A549 (cell line): Measurements from ENCODE around the gene MPRIP. TPM values are rescaled to one million over a fixed set of nuclear protein-coding genes. Genes with fewer than 3 reads are reported as not detected.

Source experiments
- ATAC-seq, 2 experiments: fragments of 200-7000 bp in 1 of 2; fragments of >200 bp in 1 of 2; cut with Nextera tagmentation in 1 of 2; cut with Tn5 transposase in 1 of 2; 3 replicates each; pipeline versions ENCODE4 v1.8.0 to v1.9.1; 2018 to 2020; ENCODE audit warnings: mild to moderate bottlenecking in 1 of 2, moderate library complexity in 1 of 2
- CTCF ChIA-PET: fragments of 300-600 bp; sonication (Branson Sonifier 250); formaldehyde crosslinking; extraction: SDS; loops from one replicate; lab custom pipeline; 2021; ENCODE audit warnings: antibody characterized with exemption, inconsistent platforms; lab: Yijun Ruan, JAX
- POLR2A ChIA-PET: fragments of 350-600 bp; formaldehyde crosslinking; extraction: SDS; loops from one replicate; lab custom pipeline; 2021; ENCODE audit warnings: antibody characterized with exemption, inconsistent platforms; lab: Yijun Ruan, JAX
- DNase-seq, 2 experiments: peaks; one replicate each; pipeline versions ENCODE4 v3.0.0 to v3.0.0-alpha.2; 2011 to 2016; ENCODE audit warnings: low read depth in 1 of 2, low spot score in 1 of 2
- FAIRE-seq: peaks from 2 replicates; lab custom pipeline; 2011; peaks lifted over from hg19 to GRCh38; lab: Jason Lieb, UNC
- H3K27ac ChIP-seq, 2 experiments: fragments of >200 bp; sonication (Bioruptor Twin); formaldehyde crosslinking; 3 replicates each; pipeline ENCODE4 v1.5.1; 2016 to 2017
- H3K4me1 ChIP-seq: fragments of >200 bp; sonication (Bioruptor Twin); formaldehyde crosslinking; 3 replicates; pipeline ENCODE4 v1.6.1; 2016
- H3K4me2 ChIP-seq: fragments of >200 bp; sonication (Bioruptor Twin); formaldehyde crosslinking; 3 replicates; pipeline ENCODE4 v1.6.1; 2016
- H3K4me3 ChIP-seq: fragments of >200 bp; sonication (Bioruptor Twin); formaldehyde crosslinking; 3 replicates; pipeline ENCODE4 v1.5.1; 2016
- H3K9me3 ChIP-seq: fragments of >200 bp; sonication (Bioruptor Twin); formaldehyde crosslinking; 3 replicates; pipeline ENCODE4 v1.6.1; 2016
- BHLHE40 ChIP-seq: IDR thresholded peaks from 2 replicates; pipeline ENCODE4 v1.6.1; 2012; ENCODE audit warnings: low read depth, low read length, inconsistent platforms
- CBX2 ChIP-seq: fragments of 200-600 bp; sonication (generic); IDR thresholded peaks from 2 replicates; pipeline ENCODE4 v1.6.1; 2016; ENCODE audit warnings: low read depth, mild to moderate bottlenecking, borderline replicate concordance
- CEBPB ChIP-seq, 2 experiments: fragments of >200 bp in 1 of 2; sonication (Bioruptor Twin) in 1 of 2; formaldehyde crosslinking in 1 of 2; IDR thresholded peaks; 2 replicates each; pipeline ENCODE4 v1.6.1; 2012 to 2016
- CHD2 ChIP-seq: fragments of 150-350 bp; IDR thresholded peaks from 2 replicates; pipeline ENCODE4 v1.6.1; 2014; ENCODE audit warnings: low read length; ENCODE audit not compliant: partially characterized antibody
- EHF ChIP-seq: fragments of 250-450 bp; sonication (Bioruptor Pico); IDR thresholded peaks from 2 replicates; pipeline ENCODE4 v1.5.0; 2020; ENCODE audit warnings: mild to moderate bottlenecking
- EP300 ChIP-seq, 2 experiments: fragments of >200 bp; sonication (Bioruptor Twin); formaldehyde crosslinking; IDR thresholded peaks; 2 replicates in 1 of 2; 3 replicates in 1 of 2; pipeline ENCODE4 v1.6.1; 2016 to 2017
- ESRRA ChIP-seq: fragments of 150-350 bp; IDR thresholded peaks from 2 replicates; pipeline ENCODE4 v1.6.1; 2014; ENCODE audit warnings: mild to moderate bottlenecking, low read length, borderline replicate concordance
- FOSB ChIP-seq: fragments of 250-450 bp; sonication (Bioruptor Pico); IDR thresholded peaks from 2 replicates; pipeline ENCODE4 v1.5.0; 2020; ENCODE audit warnings: mild to moderate bottlenecking, moderate library complexity
- FOSL2 ChIP-seq, 2 experiments: fragments of 450-650 bp in 1 of 2; fragments of >200 bp in 1 of 2; sonication (Bioruptor Twin) in 1 of 2; formaldehyde crosslinking; IDR thresholded peaks; 2 replicates each; pipeline versions ENCODE4 v1.5.0 to v1.6.1; 2016 to 2020; ENCODE audit warnings: mild to moderate bottlenecking in 1 of 2, moderate library complexity in 1 of 2
- FOXS1 ChIP-seq: fragments of 250-450 bp; sonication (Bioruptor Pico); IDR thresholded peaks from 2 replicates; pipeline ENCODE4 v1.5.0; 2020; ENCODE audit warnings: mild to moderate bottlenecking, moderate library complexity
- GATA3 ChIP-seq: IDR thresholded peaks from 2 replicates; pipeline ENCODE4 v1.6.1; 2012; ENCODE audit warnings: borderline replicate concordance
- HOXA7 ChIP-seq: fragments of 250-450 bp; sonication (Bioruptor Pico); IDR thresholded peaks from 2 replicates; pipeline ENCODE4 v1.5.0; 2020; ENCODE audit warnings: mild to moderate bottlenecking, moderate library complexity
- HOXB13 ChIP-seq: fragments of 250-450 bp; sonication (Bioruptor Pico); IDR thresholded peaks from 2 replicates; pipeline ENCODE4 v1.5.0; 2020; ENCODE audit warnings: low read depth, mild to moderate bottlenecking, moderate library complexity
- JUN ChIP-seq, 2 experiments: fragments of >200 bp; sonication (Bioruptor Twin); formaldehyde crosslinking; IDR thresholded peaks; 2 replicates in 1 of 2; 3 replicates in 1 of 2; pipeline ENCODE4 v1.6.1; 2016 to 2017
- KDM1A ChIP-seq: fragments of 200-600 bp; sonication (generic); IDR thresholded peaks from 2 replicates; pipeline ENCODE4 v1.6.1; 2016; ENCODE audit warnings: low read depth, mild to moderate bottlenecking
- KDM5A ChIP-seq: fragments of 200-600 bp; sonication (generic); IDR thresholded peaks from 2 replicates; pipeline ENCODE4 v1.6.1; 2016; ENCODE audit warnings: antibody characterized with exemption, mild to moderate bottlenecking
- NFE2L2 ChIP-seq: fragments of 150-350 bp; conservative IDR thresholded peaks from 2 replicates; pipeline ENCODE4 v1.6.1; 2014; ENCODE audit warnings: low read length
- NPAS2 ChIP-seq: fragments of 250-450 bp; sonication (Bioruptor Pico); IDR thresholded peaks from 2 replicates; pipeline ENCODE4 v1.8.0; 2022; ENCODE audit warnings: mild to moderate bottlenecking, moderate library complexity, borderline replicate concordance
- POLR2A ChIP-seq: IDR thresholded peaks from 2 replicates; pipeline ENCODE4 v1.6.1; 2012; ENCODE audit warnings: mild to moderate bottlenecking, low read length
- RNF2 ChIP-seq: fragments of 200-600 bp; sonication (generic); IDR thresholded peaks from 2 replicates; pipeline ENCODE4 v1.6.1; 2016; ENCODE audit warnings: low read depth, mild to moderate bottlenecking, antibody characterized with exemption, moderate library complexity, borderline replicate concordance
- TP53 ChIP-seq: fragments of 250-450 bp; sonication (Bioruptor Pico); IDR thresholded peaks from 2 replicates; pipeline ENCODE4 v1.5.0; 2021; ENCODE audit warnings: mild to moderate bottlenecking, moderate library complexity
- WGBS: methylation state at CpG from one replicate; pipeline ENCODE4 v1.1.6; 2017; ENCODE audit errors: missing lambda C conversion rate; 5-methylcytosine and 5-hydroxymethylcytosine counted together
- polyA plus RNA-seq, 4 experiments: library from polyadenylated mRNA; depleted of rRNA in 3 of 4; stranded (reverse); fragments of >200 nt; fragmentation: RNase III in 1 of 4; extraction: RNeasy Plus Mini Kit Qiagen cat#74134 plus additional on column Dnase treatment in 1 of 4; gene quantifications; 2 replicates in 3 of 4; 3 replicates in 1 of 4; pipeline ENCODE4 v1.2.3, GENCODE V29; 2011 to 2017
- TF ChIP-seq, protein P1 (sequence below): IDR thresholded peaks from 2 replicates; pipeline ENCODE4 v1.6.1; 2012; ENCODE audit warnings: low read depth, borderline replicate concordance
- TF ChIP-seq, protein P2 (sequence below): fragments of 150-350 bp; IDR thresholded peaks from 2 replicates; pipeline ENCODE4 v1.6.1; 2014; ENCODE audit warnings: low read depth, mild to moderate bottlenecking, low read length
- TF ChIP-seq, protein P3 (sequence below): IDR thresholded peaks from 2 replicates; pipeline ENCODE4 v1.6.1; 2012
- TF ChIP-seq, protein P4 (sequence below): fragments of 200-600 bp; sonication (generic); IDR thresholded peaks from 2 replicates; pipeline ENCODE4 v1.6.1; 2016; ENCODE audit warnings: antibody characterized with exemption, mild to moderate bottlenecking, moderate library complexity
- TF ChIP-seq, protein P5 (sequence below): fragments of >200 bp; sonication (Bioruptor Twin); formaldehyde crosslinking; IDR thresholded peaks from 3 replicates; pipeline ENCODE4 v1.6.1; 2016

MPRIP gene
- polyA plus RNA-seq, 2 of the 4 experiments (the other 2 are of a cell fraction): 147 to 228 TPM

DNA sequence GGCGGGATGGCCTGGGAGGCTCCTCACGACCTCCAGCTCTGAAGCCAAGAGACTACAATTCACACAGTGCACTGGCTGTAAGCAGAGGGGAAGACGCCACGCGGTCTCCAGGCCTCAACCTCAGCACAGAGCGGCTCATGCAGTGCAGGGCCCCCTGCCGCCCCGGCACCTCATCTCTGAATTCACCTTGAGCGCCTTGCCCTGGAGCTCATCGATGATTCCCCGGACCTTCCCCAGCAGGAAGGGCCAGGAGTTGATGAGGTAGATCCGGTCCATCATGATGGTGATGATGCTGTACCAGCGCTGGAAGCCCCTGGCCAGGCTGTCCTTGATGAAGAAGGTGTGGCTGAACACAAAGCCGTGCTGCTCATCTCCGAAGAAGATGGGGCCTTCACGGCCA is 181.5 kb downstream of the MPRIP start:
- FAIRE-seq (no peak), DNase-seq (no peak), ATAC-seq (no peak; a peak in 1 of 6 replicates)
- WGBS: 93% methylated on average over 16 of the region's 16 CpGs
- ChIA-PET POLR2A (no interaction called here), CTCF (interaction anchor here (0.9 to 2.2 kb wide), 3 partner anchors 8 to 15 kb away, joined by 3 to 10 read pairs (median 4); no protein-coding TSS in a partner anchor)
- TF ChIP-seq NPAS2 (no peak), KDM5A (no peak), JUN (IDR thresholded peaks at IDR 0.05) (no peak), EP300 (IDR thresholded peaks at IDR 0.05) (no peak), ESRRA (no peak), CHD2 (no peak), RNF2 (no peak), BHLHE40 (no peak), FOSB (CRISPR knock-in tag) (no peak), KDM1A (no peak), CBX2 (no peak), TP53 (no peak), HOXB13 (no peak), HOXA7 (no peak), NFE2L2 (no peak)
- TF ChIP-seq, protein P1, sequence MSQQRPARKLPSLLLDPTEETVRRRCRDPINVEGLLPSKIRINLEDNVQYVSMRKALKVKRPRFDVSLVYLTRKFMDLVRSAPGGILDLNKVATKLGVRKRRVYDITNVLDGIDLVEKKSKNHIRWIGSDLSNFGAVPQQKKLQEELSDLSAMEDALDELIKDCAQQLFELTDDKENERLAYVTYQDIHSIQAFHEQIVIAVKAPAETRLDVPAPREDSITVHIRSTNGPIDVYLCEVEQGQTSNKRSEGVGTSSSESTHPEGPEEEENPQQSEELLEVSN: no peak
- TF ChIP-seq, protein P2, sequence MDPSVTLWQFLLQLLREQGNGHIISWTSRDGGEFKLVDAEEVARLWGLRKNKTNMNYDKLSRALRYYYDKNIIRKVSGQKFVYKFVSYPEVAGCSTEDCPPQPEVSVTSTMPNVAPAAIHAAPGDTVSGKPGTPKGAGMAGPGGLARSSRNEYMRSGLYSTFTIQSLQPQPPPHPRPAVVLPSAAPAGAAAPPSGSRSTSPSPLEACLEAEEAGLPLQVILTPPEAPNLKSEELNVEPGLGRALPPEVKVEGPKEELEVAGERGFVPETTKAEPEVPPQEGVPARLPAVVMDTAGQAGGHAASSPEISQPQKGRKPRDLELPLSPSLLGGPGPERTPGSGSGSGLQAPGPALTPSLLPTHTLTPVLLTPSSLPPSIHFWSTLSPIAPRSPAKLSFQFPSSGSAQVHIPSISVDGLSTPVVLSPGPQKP: no peak
- Histone ChIP-seq H3K4me2 (no peak overlapping the region), H3K9me3 (no peaks in the 10 kb centered on the region), H3K27ac (no peak overlapping the region), H3K4me1 (no peaks in the 10 kb centered on the region), H3K4me3 (no peak overlapping the region)

DNA sequence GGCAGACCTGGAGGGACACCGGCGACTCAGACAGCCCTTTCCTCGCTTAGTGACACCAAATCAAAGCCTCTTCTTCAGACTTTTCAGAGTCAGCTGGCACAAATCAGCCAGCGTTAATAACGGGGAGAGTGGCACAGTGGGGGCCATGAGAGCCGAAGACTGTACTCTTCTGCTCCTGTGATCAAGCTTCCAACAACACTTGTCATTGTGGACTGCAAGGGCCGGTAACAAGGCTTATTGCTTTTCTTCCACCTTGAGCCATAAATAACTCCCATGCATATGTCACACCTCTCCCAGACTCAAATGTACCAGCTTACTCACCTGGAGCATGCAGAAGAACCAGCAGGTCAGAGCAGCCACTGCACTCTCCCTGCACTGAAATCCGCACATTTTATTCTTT is 181.9 kb downstream of the MPRIP start:
- no peak for FAIRE-seq
- Histone ChIP-seq H3K9me3 (no peaks in the 10 kb centered on the region), H3K4me1 (no peaks in the 10 kb centered on the region), H3K4me3 (no peak overlapping the region), H3K4me2 (no peak overlapping the region), H3K27ac (no peak overlapping the region)
- no peak for DNase-seq
- no peak for ATAC-seq
- ChIA-PET POLR2A (no interaction called here), CTCF (interaction anchor here (0.9 to 2.2 kb wide), 3 partner anchors 8 to 15 kb away, joined by 3 to 10 read pairs (median 4); no protein-coding TSS in a partner anchor)
- no peak for TF ChIP-seq GATA3
- no peak for TF ChIP-seq FOXS1 (CRISPR knock-in tag)
- TF ChIP-seq ESRRA: no peak
- no peak for TF ChIP-seq NPAS2
- TF ChIP-seq CEBPB (IDR thresholded peaks at IDR 0.05): no peak
- TF ChIP-seq FOSL2 (IDR thresholded peaks at IDR 0.05): no peak
- no peak for TF ChIP-seq FOSL2 (CRISPR knock-in tag; IDR thresholded peaks at IDR 0.05)
- no peak for TF ChIP-seq POLR2A
- TF ChIP-seq, protein P3, sequence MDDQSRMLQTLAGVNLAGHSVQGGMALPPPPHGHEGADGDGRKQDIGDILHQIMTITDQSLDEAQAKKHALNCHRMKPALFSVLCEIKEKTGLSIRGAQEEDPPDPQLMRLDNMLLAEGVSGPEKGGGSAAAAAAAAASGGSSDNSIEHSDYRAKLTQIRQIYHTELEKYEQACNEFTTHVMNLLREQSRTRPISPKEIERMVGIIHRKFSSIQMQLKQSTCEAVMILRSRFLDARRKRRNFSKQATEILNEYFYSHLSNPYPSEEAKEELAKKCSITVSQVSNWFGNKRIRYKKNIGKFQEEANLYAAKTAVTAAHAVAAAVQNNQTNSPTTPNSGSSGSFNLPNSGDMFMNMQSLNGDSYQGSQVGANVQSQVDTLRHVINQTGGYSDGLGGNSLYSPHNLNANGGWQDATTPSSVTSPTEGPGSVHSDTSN: no peak
- TF ChIP-seq, protein P4, sequence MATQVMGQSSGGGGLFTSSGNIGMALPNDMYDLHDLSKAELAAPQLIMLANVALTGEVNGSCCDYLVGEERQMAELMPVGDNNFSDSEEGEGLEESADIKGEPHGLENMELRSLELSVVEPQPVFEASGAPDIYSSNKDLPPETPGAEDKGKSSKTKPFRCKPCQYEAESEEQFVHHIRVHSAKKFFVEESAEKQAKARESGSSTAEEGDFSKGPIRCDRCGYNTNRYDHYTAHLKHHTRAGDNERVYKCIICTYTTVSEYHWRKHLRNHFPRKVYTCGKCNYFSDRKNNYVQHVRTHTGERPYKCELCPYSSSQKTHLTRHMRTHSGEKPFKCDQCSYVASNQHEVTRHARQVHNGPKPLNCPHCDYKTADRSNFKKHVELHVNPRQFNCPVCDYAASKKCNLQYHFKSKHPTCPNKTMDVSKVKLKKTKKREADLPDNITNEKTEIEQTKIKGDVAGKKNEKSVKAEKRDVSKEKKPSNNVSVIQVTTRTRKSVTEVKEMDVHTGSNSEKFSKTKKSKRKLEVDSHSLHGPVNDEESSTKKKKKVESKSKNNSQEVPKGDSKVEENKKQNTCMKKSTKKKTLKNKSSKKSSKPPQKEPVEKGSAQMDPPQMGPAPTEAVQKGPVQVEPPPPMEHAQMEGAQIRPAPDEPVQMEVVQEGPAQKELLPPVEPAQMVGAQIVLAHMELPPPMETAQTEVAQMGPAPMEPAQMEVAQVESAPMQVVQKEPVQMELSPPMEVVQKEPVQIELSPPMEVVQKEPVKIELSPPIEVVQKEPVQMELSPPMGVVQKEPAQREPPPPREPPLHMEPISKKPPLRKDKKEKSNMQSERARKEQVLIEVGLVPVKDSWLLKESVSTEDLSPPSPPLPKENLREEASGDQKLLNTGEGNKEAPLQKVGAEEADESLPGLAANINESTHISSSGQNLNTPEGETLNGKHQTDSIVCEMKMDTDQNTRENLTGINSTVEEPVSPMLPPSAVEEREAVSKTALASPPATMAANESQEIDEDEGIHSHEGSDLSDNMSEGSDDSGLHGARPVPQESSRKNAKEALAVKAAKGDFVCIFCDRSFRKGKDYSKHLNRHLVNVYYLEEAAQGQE: no peak
- TF ChIP-seq, protein P2: no peak
- TF ChIP-seq RNF2: no peak
- TF ChIP-seq EHF (CRISPR knock-in tag): no peak
- TF ChIP-seq, protein P5, sequence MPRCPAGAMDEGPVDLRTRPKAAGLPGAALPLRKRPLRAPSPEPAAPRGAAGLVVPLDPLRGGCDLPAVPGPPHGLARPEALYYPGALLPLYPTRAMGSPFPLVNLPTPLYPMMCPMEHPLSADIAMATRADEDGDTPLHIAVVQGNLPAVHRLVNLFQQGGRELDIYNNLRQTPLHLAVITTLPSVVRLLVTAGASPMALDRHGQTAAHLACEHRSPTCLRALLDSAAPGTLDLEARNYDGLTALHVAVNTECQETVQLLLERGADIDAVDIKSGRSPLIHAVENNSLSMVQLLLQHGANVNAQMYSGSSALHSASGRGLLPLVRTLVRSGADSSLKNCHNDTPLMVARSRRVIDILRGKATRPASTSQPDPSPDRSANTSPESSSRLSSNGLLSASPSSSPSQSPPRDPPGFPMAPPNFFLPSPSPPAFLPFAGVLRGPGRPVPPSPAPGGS: no peak
- WGBS: 90% methylated on average over 8 of the region's 8 CpGs
